NCI-H187 (cell line): Measurements from ENCODE around the gene PLIN1.

ENCODE experiments used
- DNase-seq, 2 experiments: peaks; one replicate each; lab custom pipeline; 2025; lab: John Stamatoyannopoulos, UW

Gene PLIN1

GRCh38 chr15:89654301-89654761 lies 24.8 kb downstream of the PLIN1 start:
- no peak for DNase-seq

GRCh38 chr15:89653578-89653977 lies 25.6 kb downstream of the PLIN1 start:
- DNase-seq = no peak

GRCh38 chr15:89652666-89653065 lies 26.5 kb downstream of the PLIN1 start:
- no peak for DNase-seq

GRCh38 chr15:89652131-89652530 lies 27.0 kb downstream of the PLIN1 start:
- no peak for DNase-seq

- DNase-seq = no peak
Measured at GRCh38 chr15:89649716-89650115, 29.5 kb downstream of the PLIN1 start.

- DNase-seq = no peak
Measured at GRCh38 chr15:89649013-89649625, 30.0 kb downstream of the PLIN1 start.

GRCh38 chr15:89648106-89649012 lies 30.8 kb downstream of the PLIN1 start:
- no peak for DNase-seq

GRCh38 chr15:89647191-89647851 lies 31.8 kb downstream of the PLIN1 start:
- DNase-seq = peak; percentile 12 to 38

GRCh38 chr15:89646416-89647141 lies 32.6 kb downstream of the PLIN1 start:
- no peak for DNase-seq

GRCh38 chr15:89645680-89646079 lies 33.5 kb downstream of the PLIN1 start:
- DNase-seq = no peak

- no peak for DNase-seq
Measured at GRCh38 chr15:89642106-89642505, 37.1 kb downstream of the PLIN1 start.

- DNase-seq = no peak
Measured at GRCh38 chr15:89641053-89641452, 38.1 kb downstream of the PLIN1 start.

GRCh38 chr15:89640245-89640644 lies 38.9 kb downstream of the PLIN1 start:
- DNase-seq = no peak

GRCh38 chr15:89633585-89633984 lies 45.6 kb downstream of the PLIN1 start:
- DNase-seq = no peak

- DNase-seq = no peak
Measured at GRCh38 chr15:89632563-89633430, 46.4 kb downstream of the PLIN1 start.

GRCh38 chr15:89631902-89632264 lies 47.3 kb downstream of the PLIN1 start:
- no peak for DNase-seq

GRCh38 chr15:89630974-89631901 lies 47.9 kb downstream of the PLIN1 start:
- DNase-seq = no peak

GRCh38 chr15:89630260-89630659 lies 48.9 kb downstream of the PLIN1 start:
- no peak for DNase-seq

- no peak for DNase-seq
Measured at GRCh38 chr15:89629829-89630228, 49.3 kb downstream of the PLIN1 start.
